SK-N-SH (cell line): Measurements from ENCODE around the gene COG4. TPM values are rescaled to one million over a fixed set of nuclear protein-coding genes. Genes with fewer than 3 reads are reported as not detected.

Source experiments
- CTCF ChIA-PET: fragments of 300-600, 350-600 bp; formaldehyde crosslinking; extraction: SDS; loops from one replicate; lab custom pipeline; 2021; lab: Yijun Ruan, JAX
- POLR2A ChIA-PET: fragments of 350-600 bp; sonication (Branson Sonifier 250); formaldehyde crosslinking; extraction: SDS; loops from one replicate; lab custom pipeline; 2020; ENCODE audit warnings: antibody characterized with exemption, inconsistent platforms; lab: Yijun Ruan, JAX
- DNase-seq: peaks from one replicate; pipeline ENCODE4 v3.0.0; 2012
- H2AFZ ChIP-seq: fragments of 200-600 bp; sonication (generic); 2 replicates; pipeline ENCODE4 v1.8.1; 2016; ENCODE audit warnings: antibody characterized with exemption, mild to moderate bottlenecking, low read depth
- H3F3A ChIP-seq: fragments of 200-600 bp; sonication (generic); replicated peaks from 2 replicates; pipeline ENCODE3; 2016; ENCODE audit warnings: antibody characterized with exemption, mild to moderate bottlenecking; ENCODE audit not compliant: insufficient read depth
- H3K27ac ChIP-seq, 2 experiments: fragments of 200-500 bp in 1 of 2; fragments of 200-600 bp in 1 of 2; sonication (Bioruptor generic) in 1 of 2; sonication (generic), shearing (Covaris generic) in 1 of 2; 2 replicates each; pipeline versions ENCODE4 v1.5.1 to v1.6.1; 2014 to 2016; ENCODE audit warnings: low read depth in 2 of 2, inconsistent platforms in 1 of 2, low read length in 1 of 2, mild to moderate bottlenecking in 1 of 2, mixed read lengths in 1 of 2
- H3K27me3 ChIP-seq: fragments of 200-600 bp; sonication (generic), shearing (Covaris generic); 2 replicates; pipeline ENCODE4 v1.6.1; 2016; ENCODE audit warnings: mixed run types; ENCODE audit not compliant: insufficient read depth
- H3K36me3 ChIP-seq, 2 experiments: fragments of 200-500 bp in 1 of 2; fragments of 200-600 bp in 1 of 2; sonication (Bioruptor generic) in 1 of 2; sonication (generic) in 1 of 2; replicated peaks in 1 of 2; 2 replicates each; pipeline versions ENCODE3 to v1.5.1; 2014 to 2016; ENCODE audit warnings: low read length in 1 of 2, mild to moderate bottlenecking in 1 of 2; ENCODE audit not compliant: insufficient read depth in 2 of 2, control insufficient read depth in 1 of 2
- H3K4me1 ChIP-seq, 2 experiments: fragments of 200-500 bp in 1 of 2; fragments of 200-600 bp in 1 of 2; sonication (Bioruptor generic) in 1 of 2; sonication (generic), shearing (Covaris generic) in 1 of 2; 2 replicates each; pipeline versions ENCODE4 v1.5.1 to v1.6.1; 2014 to 2016; ENCODE audit warnings: low read depth in 1 of 2, low read length in 1 of 2, mixed run types in 1 of 2; ENCODE audit not compliant: insufficient read depth in 2 of 2, control insufficient read depth in 1 of 2
- H3K4me2 ChIP-seq: fragments of 200-600 bp; sonication (generic), shearing (Covaris generic); 2 replicates; pipeline ENCODE4 v1.6.1; 2017; ENCODE audit warnings: mixed run types
- H3K4me3 ChIP-seq, 2 experiments: fragments of 200-500 bp in 1 of 2; fragments of 200-600 bp in 1 of 2; sonication (Bioruptor generic) in 1 of 2; sonication (generic), shearing (Covaris generic) in 1 of 2; 2 replicates each; pipeline versions ENCODE4 v1.5.1 to v1.8.1; 2014 to 2016; ENCODE audit warnings: low read depth in 2 of 2, inconsistent platforms in 1 of 2, low read length in 1 of 2, mild to moderate bottlenecking in 1 of 2, mixed read lengths in 1 of 2, moderate library complexity in 1 of 2
- H3K79me2 ChIP-seq: fragments of 200-600 bp; sonication (generic); 2 replicates; pipeline ENCODE4 v1.8.1; 2017; ENCODE audit warnings: mild to moderate bottlenecking; ENCODE audit not compliant: insufficient read depth
- H3K9ac ChIP-seq: fragments of 200-600 bp; sonication (generic); 2 replicates; pipeline ENCODE4 v1.6.1; 2017; ENCODE audit warnings: mixed run types
- H3K9me2 ChIP-seq: fragments of 200-600 bp; sonication (generic); 2 replicates; pipeline ENCODE4 v1.6.1; 2017; ENCODE audit warnings: mixed run types
- H3K9me3 ChIP-seq: fragments of 200-600 bp; sonication (generic); 2 replicates; pipeline ENCODE4 v1.6.1; 2017; ENCODE audit warnings: mixed run types, mild to moderate bottlenecking, moderate library complexity
- H4K20me1 ChIP-seq: fragments of 200-600 bp; sonication (generic); 2 replicates; pipeline ENCODE4 v1.6.1; 2017; ENCODE audit warnings: mild to moderate bottlenecking, mixed run types; ENCODE audit not compliant: insufficient read depth
- ELF1 ChIP-seq: IDR thresholded peaks from 2 replicates; pipeline ENCODE4 v1.4.0; 2012
- GATA2 ChIP-seq: sonication (generic); formaldehyde crosslinking; IDR thresholded peaks from 2 replicates; pipeline ENCODE4 v1.5.0; 2020; ENCODE audit warnings: mild to moderate bottlenecking, missing genetic modification reagents
- NFIC ChIP-seq: IDR thresholded peaks from 2 replicates; pipeline ENCODE4 v1.4.0; 2012; ENCODE audit warnings: borderline replicate concordance
- NRF1 ChIP-seq: IDR thresholded peaks from 2 replicates; pipeline ENCODE4 v1.6.1; 2012; ENCODE audit warnings: low read depth, mild to moderate bottlenecking, low read length
- POLR2AphosphoS5 ChIP-seq: IDR thresholded peaks from 2 replicates; pipeline ENCODE4 v1.6.1; 2012; ENCODE audit warnings: low read depth, low read length
- SMC3 ChIP-seq: IDR thresholded peaks from 2 replicates; pipeline ENCODE4 v1.6.1; 2012; ENCODE audit warnings: low read depth, low read length, improper control_type of control experiment
- WGBS: methylation state at CpG from one replicate; pipeline ENCODE4 v1.1.6; 2017; ENCODE audit warnings: low lambda C conversion rate; 5-methylcytosine and 5-hydroxymethylcytosine counted together
- polyA plus RNA-seq, 3 experiments: library from polyadenylated mRNA; depleted of rRNA; stranded (reverse); fragments of >200 nt; gene quantifications; 2 replicates each; pipeline ENCODE4 v1.2.3, GENCODE V29; 2012
- TF ChIP-seq, protein P1 (sequence below): IDR thresholded peaks from 2 replicates; pipeline ENCODE4; 2012
- TF ChIP-seq, protein P2 (sequence below): IDR thresholded peaks from 2 replicates; pipeline ENCODE4 v1.4.0; 2012; ENCODE audit warnings: low read depth
- TF ChIP-seq, protein P3 (sequence below): IDR thresholded peaks from 2 replicates; pipeline ENCODE4 v1.4.0; 2012; ENCODE audit warnings: low read depth, borderline replicate concordance

COG4 gene
- polyA plus RNA-seq, 1 of the 3 experiments (the other 2 are of a cell fraction), result 54.4 TPM

DNA sequence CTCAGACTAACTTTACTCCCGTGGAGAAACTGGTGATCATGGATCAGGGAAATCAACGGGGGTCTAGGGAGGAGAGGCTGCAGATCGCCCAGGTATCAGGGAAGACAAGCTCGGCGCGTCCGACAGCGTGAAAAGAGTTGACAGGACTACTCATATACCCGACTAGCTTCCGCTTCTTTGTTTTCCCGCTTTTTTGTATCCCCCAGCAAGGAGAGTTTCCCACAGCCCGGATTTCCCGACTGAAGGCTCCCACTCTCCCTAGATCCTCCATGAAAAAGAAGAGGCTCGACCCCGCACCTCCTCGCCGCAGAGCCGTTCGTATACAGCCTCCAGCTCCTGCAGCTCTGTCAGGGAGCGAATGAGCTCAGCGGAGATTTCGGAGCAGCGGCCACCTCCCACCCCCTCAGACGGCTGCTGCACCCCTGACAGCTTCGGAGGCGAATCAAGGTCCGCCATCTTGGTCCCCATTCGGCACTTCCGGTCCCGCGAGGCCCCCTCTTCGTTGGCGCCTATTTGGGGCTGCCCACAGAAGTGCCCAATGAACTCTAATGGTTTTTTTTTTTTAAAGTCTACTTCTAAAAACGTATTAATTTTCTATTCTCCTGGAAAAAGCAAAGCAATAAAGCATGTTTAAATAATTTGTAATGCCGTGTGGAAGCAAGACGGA, at the start of gene COG4 (continued):
- TF ChIP-seq, protein P1, sequence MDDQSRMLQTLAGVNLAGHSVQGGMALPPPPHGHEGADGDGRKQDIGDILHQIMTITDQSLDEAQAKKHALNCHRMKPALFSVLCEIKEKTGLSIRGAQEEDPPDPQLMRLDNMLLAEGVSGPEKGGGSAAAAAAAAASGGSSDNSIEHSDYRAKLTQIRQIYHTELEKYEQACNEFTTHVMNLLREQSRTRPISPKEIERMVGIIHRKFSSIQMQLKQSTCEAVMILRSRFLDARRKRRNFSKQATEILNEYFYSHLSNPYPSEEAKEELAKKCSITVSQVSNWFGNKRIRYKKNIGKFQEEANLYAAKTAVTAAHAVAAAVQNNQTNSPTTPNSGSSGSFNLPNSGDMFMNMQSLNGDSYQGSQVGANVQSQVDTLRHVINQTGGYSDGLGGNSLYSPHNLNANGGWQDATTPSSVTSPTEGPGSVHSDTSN, result 0 out of 2 replicates have a peak, but pooled peaks have one; percentile 25
- no peak for TF ChIP-seq NRF1
- TF ChIP-seq, protein P2, sequence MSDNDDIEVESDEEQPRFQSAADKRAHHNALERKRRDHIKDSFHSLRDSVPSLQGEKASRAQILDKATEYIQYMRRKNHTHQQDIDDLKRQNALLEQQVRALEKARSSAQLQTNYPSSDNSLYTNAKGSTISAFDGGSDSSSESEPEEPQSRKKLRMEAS, result no peak
- TF ChIP-seq POLR2AphosphoS5, result peak; percentile 83; the same call in 1 of the 2 replicates
- TF ChIP-seq, protein P3, sequence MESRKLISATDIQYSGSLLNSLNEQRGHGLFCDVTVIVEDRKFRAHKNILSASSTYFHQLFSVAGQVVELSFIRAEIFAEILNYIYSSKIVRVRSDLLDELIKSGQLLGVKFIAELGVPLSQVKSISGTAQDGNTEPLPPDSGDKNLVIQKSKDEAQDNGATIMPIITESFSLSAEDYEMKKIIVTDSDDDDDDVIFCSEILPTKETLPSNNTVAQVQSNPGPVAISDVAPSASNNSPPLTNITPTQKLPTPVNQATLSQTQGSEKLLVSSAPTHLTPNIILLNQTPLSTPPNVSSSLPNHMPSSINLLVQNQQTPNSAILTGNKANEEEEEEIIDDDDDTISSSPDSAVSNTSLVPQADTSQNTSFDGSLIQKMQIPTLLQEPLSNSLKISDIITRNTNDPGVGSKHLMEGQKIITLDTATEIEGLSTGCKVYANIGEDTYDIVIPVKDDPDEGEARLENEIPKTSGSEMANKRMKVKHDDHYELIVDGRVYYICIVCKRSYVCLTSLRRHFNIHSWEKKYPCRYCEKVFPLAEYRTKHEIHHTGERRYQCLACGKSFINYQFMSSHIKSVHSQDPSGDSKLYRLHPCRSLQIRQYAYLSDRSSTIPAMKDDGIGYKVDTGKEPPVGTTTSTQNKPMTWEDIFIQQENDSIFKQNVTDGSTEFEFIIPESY, result 0 out of 2 replicates have a peak, but pooled peaks have one; percentile 22
- TF ChIP-seq NFIC, result no peak
- no peak for TF ChIP-seq SMC3
- no peak for TF ChIP-seq GATA2 (CRISPR knock-in tag)

DNA sequence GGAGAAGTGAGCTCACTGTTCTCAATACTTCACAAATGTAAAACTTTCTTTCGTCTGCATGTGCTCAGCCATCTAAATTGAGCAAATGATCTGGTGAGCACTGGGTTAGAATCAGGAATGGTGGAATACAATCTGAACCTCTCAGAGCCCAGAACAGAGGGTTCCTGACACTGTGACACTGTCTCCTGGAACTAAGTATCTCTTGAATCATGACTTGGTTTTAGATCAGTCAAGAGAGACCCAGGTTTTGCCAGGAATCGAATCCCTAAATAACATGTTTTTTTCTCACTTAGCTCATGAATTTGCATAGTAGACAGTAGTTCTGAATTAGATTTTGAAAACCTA, 49.5 kb upstream of the COG4 start:
- CTCF ChIA-PET, result interaction anchor here (1.4 to 3.0 kb wide), 3 partner anchors 11 to 80 kb away, joined by 3 to 11 read pairs (median 8); no protein-coding TSS in a partner anchor
- Histone ChIP-seq H2AFZ (no peak overlapping the region), H3K9ac (no peak overlapping the region), H3K4me3 (no peak overlapping the region), H3K9me3 (no peaks in the 10 kb centered on the region), H3K4me2 (peak overlapping the region; percentile 10; the same call in 1 of the 2 replicates), H3F3A (peaks cover 47% of the 10 kb centered on the region), H3K27me3 (no peaks in the 10 kb centered on the region), H3K9me2 (no peaks in the 10 kb centered on the region), H4K20me1 (peaks cover 21% of the 10 kb centered on the region), H3K27ac (peak overlapping the region; percentile 36 to 71; a peak in 3 of 4 replicates), H3K79me2 (peaks cover 6% of the 10 kb centered on the region; the same call in 1 of the 2 replicates), H3K36me3 (peaks cover 55 to 61% of the 10 kb centered on the region in 2 experiments), H3K4me1 (peaks cover 0 to 34% of the 10 kb centered on the region in 2 experiments; a peak in 3 of 4 replicates)
- POLR2A ChIA-PET, result no interaction called here
- TF ChIP-seq, protein P2, result no peak
- no peak for TF ChIP-seq GATA2 (CRISPR knock-in tag)
- no peak for TF ChIP-seq ELF1
- no peak for DNase-seq
- 75% methylated on average over 2 of the region's 2 CpGs for WGBS
